IMR-90 (cell line): Measurements from ENCODE around the gene AP2M1. TPM values are rescaled to one million over a fixed set of nuclear protein-coding genes. Genes with fewer than 3 reads are reported as not detected.

Experiments
- ATAC-seq: fragments of 200-7000 bp; cut with Tn5 transposase; 2 replicates; pipeline ENCODE4 v1.9.1; 2020; ENCODE audit warnings: low read depth, mild to moderate bottlenecking, moderate library complexity
- BruUV-seq: library from RNA; stranded (reverse); fragments of 400-500 nt; replicated peaks from 2 replicates; lab custom pipeline; 2021; lab: Mats Ljungman, UMichigan
- CTCF ChIA-PET: fragments of 300-600 bp; formaldehyde crosslinking; extraction: SDS; loops from one replicate; lab custom pipeline; 2021; ENCODE audit warnings: antibody characterized with exemption; lab: Yijun Ruan, JAX
- POLR2A ChIA-PET: fragments of 300-600 bp; sonication (Branson Sonifier 250); formaldehyde crosslinking; loops from one replicate; lab custom pipeline; 2022; ENCODE audit warnings: antibody characterized with exemption; ENCODE audit not compliant: unreplicated experiment; lab: Charles Lee
- DNase-seq: peaks from one replicate; pipeline ENCODE4 v3.0.0; 2013
- H2AFZ ChIP-seq: replicated peaks from 2 replicates; pipeline ENCODE3; 2013; ENCODE audit warnings: low read length, mild to moderate bottlenecking; ENCODE audit not compliant: poor library complexity
- H2AK5ac ChIP-seq: 2 replicates; pipeline ENCODE4 v1.6.1; 2013; ENCODE audit warnings: low read depth, low read length, inconsistent platforms
- H2AK9ac ChIP-seq: replicated peaks from 2 replicates; pipeline ENCODE3; 2013; ENCODE audit warnings: mild to moderate bottlenecking, low read depth, low read length, moderate library complexity; ENCODE audit not compliant: poor library complexity
- H2BK120ac ChIP-seq: 2 replicates; pipeline ENCODE4 v1.6.1; 2013; ENCODE audit warnings: low read depth, low read length, inconsistent platforms
- H2BK15ac ChIP-seq: 3 replicates; pipeline ENCODE4 v1.6.1; 2013; ENCODE audit warnings: low read depth, low read length, inconsistent platforms
- H2BK20ac ChIP-seq: 2 replicates; pipeline ENCODE4 v1.6.1; 2013; ENCODE audit warnings: low read depth, mild to moderate bottlenecking, inconsistent platforms, low read length, moderate library complexity
- H2BK5ac ChIP-seq: 2 replicates; pipeline ENCODE4 v1.6.1; 2013; ENCODE audit warnings: mild to moderate bottlenecking, low read depth, low read length, inconsistent platforms; ENCODE audit not compliant: poor library complexity, severe bottlenecking
- H3K14ac ChIP-seq: replicated peaks from 2 replicates; pipeline ENCODE4 v1.6.1; 2013; ENCODE audit warnings: low read depth, low read length, inconsistent platforms
- H3K18ac ChIP-seq: 2 replicates; pipeline ENCODE4 v1.6.1; 2013; ENCODE audit warnings: low read depth, low read length, control low read depth
- H3K23ac ChIP-seq: 2 replicates; pipeline ENCODE4 v1.6.1; 2013; ENCODE audit warnings: low read depth, low read length, inconsistent platforms
- H3K27ac ChIP-seq: 2 replicates; pipeline ENCODE4 v1.5.1; 2013; ENCODE audit warnings: mild to moderate bottlenecking, control low read depth, low read length; ENCODE audit not compliant: insufficient read depth
- H3K27me3 ChIP-seq: 2 replicates; pipeline ENCODE4 v1.6.1; 2013; ENCODE audit warnings: low read length; ENCODE audit not compliant: control insufficient read depth, insufficient read depth
- H3K36me3 ChIP-seq: 2 replicates; pipeline ENCODE4 v1.6.1; 2013; ENCODE audit warnings: low read length, mixed read lengths; ENCODE audit not compliant: control insufficient read depth, insufficient read depth
- H3K4ac ChIP-seq: 2 replicates; pipeline ENCODE4 v1.6.1; 2013; ENCODE audit warnings: low read depth, low read length, inconsistent platforms
- H3K4me1 ChIP-seq: 2 replicates; pipeline ENCODE4 v1.6.1; 2013; ENCODE audit warnings: low read length, mixed read lengths; ENCODE audit not compliant: control insufficient read depth, insufficient read depth
- H3K4me2 ChIP-seq: 2 replicates; pipeline ENCODE4 v1.6.1; 2013; ENCODE audit warnings: low read depth, mild to moderate bottlenecking, control low read depth, low read length, moderate library complexity
- H3K4me3 ChIP-seq: 2 replicates; pipeline ENCODE4 v1.5.1; 2013; ENCODE audit warnings: low read depth, mild to moderate bottlenecking, control low read depth, low read length, moderate library complexity; ENCODE audit not compliant: insufficient read depth
- H3K56ac ChIP-seq: 2 replicates; pipeline ENCODE4 v1.6.1; 2013; ENCODE audit warnings: low read length, inconsistent platforms; ENCODE audit not compliant: insufficient read depth; ENCODE audit errors: extremely low read depth
- H3K79me1 ChIP-seq, 2 experiments: 2 replicates each; pipeline ENCODE4 v1.6.1; 2013; ENCODE audit warnings: low read length in 2 of 2, inconsistent platforms in 1 of 2, low read depth in 1 of 2
- H3K9ac ChIP-seq: 2 replicates; pipeline ENCODE4 v1.6.1; 2013; ENCODE audit warnings: low read depth, low read length, control low read depth
- H3K9me1 ChIP-seq: 2 replicates; pipeline ENCODE4 v1.6.1; 2013; ENCODE audit warnings: low read length, inconsistent platforms; ENCODE audit not compliant: insufficient read depth
- H3K9me3 ChIP-seq: 2 replicates; pipeline ENCODE4 v1.6.1; 2013; ENCODE audit warnings: low read length; ENCODE audit not compliant: control insufficient read depth, insufficient read depth
- H4K20me1 ChIP-seq: 2 replicates; pipeline ENCODE4 v1.6.1; 2013; ENCODE audit warnings: low read length, inconsistent platforms; ENCODE audit not compliant: insufficient read depth
- H4K5ac ChIP-seq: 2 replicates; pipeline ENCODE4 v1.6.1; 2013; ENCODE audit warnings: mild to moderate bottlenecking, low read depth, low read length, control low read depth
- H4K8ac ChIP-seq, 2 experiments: 2 replicates each; pipeline ENCODE4 v1.6.1; 2013; ENCODE audit warnings: low read depth in 2 of 2, low read length in 2 of 2, control low read depth in 1 of 2, inconsistent platforms in 1 of 2
- H4K91ac ChIP-seq: 2 replicates; pipeline ENCODE4 v1.6.1; 2013; ENCODE audit warnings: low read depth, low read length, inconsistent platforms; ENCODE audit not compliant: insufficient read depth
- BHLHE40 ChIP-seq: fragments of 150-350 bp; IDR thresholded peaks from 2 replicates; pipeline ENCODE4 v1.6.1; 2016; ENCODE audit warnings: mild to moderate bottlenecking, low read depth, low read length
- CEBPB ChIP-seq: IDR thresholded peaks from 2 replicates; pipeline ENCODE4 v1.6.1; 2012; ENCODE audit warnings: low read depth, low read length, improper control_type of control experiment
- CHD1 ChIP-seq: IDR thresholded peaks from 2 replicates; pipeline ENCODE4 v1.6.1; 2012; ENCODE audit warnings: low read depth, low read length, improper control_type of control experiment
- CTCF ChIP-seq: conservative IDR thresholded peaks from 2 replicates; pipeline ENCODE4 v1.5.1; 2012; ENCODE audit warnings: mild to moderate bottlenecking, low read depth, low read length, improper control_type of control experiment
- ELK1 ChIP-seq: fragments of 150-350 bp; IDR thresholded peaks from 2 replicates; pipeline ENCODE4 v1.6.1; 2016; ENCODE audit warnings: low read depth, mild to moderate bottlenecking, low read length, moderate library complexity, borderline replicate concordance
- FOS ChIP-seq: fragments of 150-350 bp; IDR thresholded peaks from 2 replicates; pipeline ENCODE4 v1.6.1; 2016; ENCODE audit warnings: low read depth, low read length
- MAFK ChIP-seq: IDR thresholded peaks from 2 replicates; pipeline ENCODE4 v1.6.1; 2012; ENCODE audit warnings: low read depth, low read length, improper control_type of control experiment
- MAZ ChIP-seq: IDR thresholded peaks from 2 replicates; pipeline ENCODE4 v1.6.1; 2012; ENCODE audit warnings: low read depth, mild to moderate bottlenecking, low read length, improper control_type of control experiment, moderate library complexity, borderline replicate concordance
- MXI1 ChIP-seq: IDR thresholded peaks from 2 replicates; pipeline ENCODE4 v1.6.1; 2012; ENCODE audit warnings: low read depth, mild to moderate bottlenecking, low read length, moderate library complexity, borderline replicate concordance
- NFE2L2 ChIP-seq: fragments of 150-350 bp; IDR thresholded peaks from 2 replicates; pipeline ENCODE4 v1.6.1; 2016; ENCODE audit warnings: low read depth, mild to moderate bottlenecking, low read length
- POLR2A ChIP-seq: IDR thresholded peaks from 2 replicates; pipeline ENCODE4 v1.6.1; 2012; ENCODE audit warnings: mild to moderate bottlenecking, low read depth, low read length
- RAD21 ChIP-seq: IDR thresholded peaks from 2 replicates; pipeline ENCODE4 v1.6.1; 2012; ENCODE audit warnings: low read length, improper control_type of control experiment
- RCOR1 ChIP-seq: IDR thresholded peaks from 2 replicates; pipeline ENCODE4 v1.6.1; 2012; ENCODE audit warnings: mild to moderate bottlenecking, low read length, improper control_type of control experiment; ENCODE audit not compliant: insufficient replicate concordance
- RFX5 ChIP-seq: IDR thresholded peaks from 2 replicates; pipeline ENCODE4 v1.8.0; 2012; ENCODE audit warnings: low read depth, mild to moderate bottlenecking, low read length, moderate library complexity
- SMC3 ChIP-seq: fragments of 150-350 bp; IDR thresholded peaks from 2 replicates; pipeline ENCODE4 v1.6.1; 2016; ENCODE audit warnings: low read depth, mild to moderate bottlenecking, antibody characterized with exemption, low read length, moderate library complexity
- USF2 ChIP-seq: fragments of 150-350 bp; IDR thresholded peaks from 2 replicates; pipeline ENCODE4 v1.6.1; 2017; ENCODE audit warnings: mild to moderate bottlenecking, antibody characterized with exemption, low read length, low read depth
- WGBS, 2 experiments: methylation state at CpG; one replicate each; pipeline versions ENCODE4 v1.1.5 to v1.1.7; 2013; ENCODE audit warnings: missing lambda C conversion rate in 2 of 2; ENCODE audit not compliant: insufficient read length in 1 of 2; ENCODE audit errors: extremely low coverage in 2 of 2; 5-methylcytosine and 5-hydroxymethylcytosine counted together
- dilution Hi-C: fragments of 300-500 bp; cut with HindIII; formaldehyde crosslinking; loops from one replicate; pipeline ENCODE4 v1.14.3; 2018; ENCODE audit warnings: low sequenced_read_pairs; ENCODE audit not compliant: unreplicated experiment
- in situ Hi-C: fragments of 300-500 bp; cut with MboI; formaldehyde crosslinking; loops from 3 replicates; pipeline ENCODE4 v1.14.3; 2019; ENCODE audit warnings: low sequenced_read_pairs, inconsistent platforms, mixed read lengths
- intact Hi-C: fragments of 100-400 bp; cut with micrococcal nuclease; formaldehyde crosslinking; loops from 2 replicates; pipeline ENCODE4 v1.10.0; 2022
- polyA plus RNA-seq, 3 experiments: library from polyadenylated mRNA; depleted of rRNA; stranded (reverse); fragments of >200 nt; gene quantifications; 2 replicates each; pipeline ENCODE4 v1.2.3, GENCODE V29; 2012; ENCODE audit warnings: low replicate concordance in 1 of 3
- total RNA-seq: library from RNA; depleted of rRNA; stranded (reverse); fragments of >200 nt; gene quantifications from 2 replicates; pipeline ENCODE4 v1.2.3, GENCODE V29; 2012

Gene AP2M1
- total and polyA plus RNA-seq, 2 of the 4 experiments (the other 2 are of a cell fraction) = 876 to 1,065 TPM

GRCh38 chr3:184188080-184188479 lies 13.4 kb downstream of the AP2M1 start:
- Histone ChIP-seq H3K4me3 (no peak overlapping the region), H3K4ac (no peak overlapping the region), H2BK120ac (no peak overlapping the region), H3K9me3 (no peaks in the 10 kb centered on the region), H3K36me3 (peaks cover 60% of the 10 kb centered on the region), H2AFZ (no peak overlapping the region), H3K14ac (no peak overlapping the region), H3K56ac (no peak overlapping the region), H4K5ac (no peak overlapping the region), H2AK5ac (no peak overlapping the region), H4K91ac (no peak overlapping the region), H3K27me3 (no peaks in the 10 kb centered on the region), H3K4me1 (peaks cover 3% of the 10 kb centered on the region; the same call in 1 of the 2 replicates), H2BK5ac (no peak overlapping the region), H3K18ac (no peak overlapping the region), H4K20me1 (peaks cover 19% of the 10 kb centered on the region; the same call in 1 of the 2 replicates), H2BK20ac (no peak overlapping the region), H3K9me1 (0 out of 2 replicates have a peak, but pooled peaks cover 8% of the 10 kb centered on the region), H3K4me2 (no peak overlapping the region), H2BK15ac (no peak overlapping the region), H3K27ac (no peak overlapping the region), H3K9ac (no peak overlapping the region), H3K79me1 (peaks cover 30 to 44% of the 10 kb centered on the region in 2 experiments), H3K23ac (no peak overlapping the region), H4K8ac (no peak overlapping the region), H2AK9ac (no peak overlapping the region)
- POLR2A ChIA-PET = no interaction called here
- dilution Hi-C loops (no loop called here), intact Hi-C loops (no loop called here), in situ Hi-C loops (no loop called here)
- ATAC-seq (no peak), DNase-seq (no peak)
- WGBS, 2 experiments = 86% methylated on average over 8 of the region's 17 CpGs; no CpG with 5 or more reads in 1 of the 2 experiments
- BruUV-seq = TSS peak; percentile 8
- TF ChIP-seq CEBPB (no peak), NFE2L2 (no peak), CTCF (no peak), MXI1 (no peak), CHD1 (no peak), RFX5 (no peak), POLR2A (no peak), RCOR1 (no peak), MAFK (no peak), ELK1 (no peak), BHLHE40 (no peak), FOS (no peak), SMC3 (no peak), MAZ (no peak), USF2 (no peak), RAD21 (no peak)
- CTCF ChIA-PET = no interaction called here
